ENCODE results near the gene ERG28.

GRCh38 chr14:75634848-75635247, 25.8 kb downstream of the ERG28 start:
- TF ChIP-seq CTCF (IDR thresholded peaks at IDR 0.05; ENCODE audit: poor library complexity) (no peak), EZH2phosphoT487 (IDR thresholded peaks at IDR 0.05; ENCODE audit: low read depth, severe bottlenecking, unreplicated experiment) (no peak), EZH2 (IDR thresholded peaks at IDR 0.05; ENCODE audit: borderline replicate concordance) (no peak)

Measured in hepatocyte (in vitro differentiated cells).